Fibroblast of skin of left biceps (primary cell): Measurements from ENCODE around the gene BTBD18.
A peak's percentile ranks its signal among the peaks of the same experiment; 100 is the strongest.

ENCODE experiments used
- DNase-seq, 2 experiments: peaks; one replicate each; pipeline ENCODE4 v3.0.0-alpha.2; 2013; ENCODE audit warnings: low read depth in 2 of 2

Gene BTBD18

DNA sequence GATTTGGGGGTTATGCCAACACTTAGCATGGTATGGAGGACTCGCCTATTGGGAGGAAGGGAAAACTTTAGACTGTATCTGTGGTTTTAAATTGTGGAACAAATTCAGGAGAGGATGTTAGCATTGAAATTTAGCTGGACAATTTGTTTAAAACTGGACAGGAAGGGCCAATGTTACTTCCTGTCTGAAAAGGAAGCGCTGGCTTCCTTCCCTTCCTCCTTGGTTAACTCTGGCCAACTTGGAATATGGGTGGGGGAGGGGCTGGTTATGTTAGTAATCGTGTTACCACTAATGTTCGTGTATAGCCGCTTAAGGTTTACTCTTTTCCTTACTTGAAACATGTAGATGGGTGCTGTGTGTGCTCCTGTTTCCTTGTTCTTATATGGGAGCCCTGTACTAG is 23.9 kb upstream of the BTBD18 start:
- no peak for DNase-seq

DNA sequence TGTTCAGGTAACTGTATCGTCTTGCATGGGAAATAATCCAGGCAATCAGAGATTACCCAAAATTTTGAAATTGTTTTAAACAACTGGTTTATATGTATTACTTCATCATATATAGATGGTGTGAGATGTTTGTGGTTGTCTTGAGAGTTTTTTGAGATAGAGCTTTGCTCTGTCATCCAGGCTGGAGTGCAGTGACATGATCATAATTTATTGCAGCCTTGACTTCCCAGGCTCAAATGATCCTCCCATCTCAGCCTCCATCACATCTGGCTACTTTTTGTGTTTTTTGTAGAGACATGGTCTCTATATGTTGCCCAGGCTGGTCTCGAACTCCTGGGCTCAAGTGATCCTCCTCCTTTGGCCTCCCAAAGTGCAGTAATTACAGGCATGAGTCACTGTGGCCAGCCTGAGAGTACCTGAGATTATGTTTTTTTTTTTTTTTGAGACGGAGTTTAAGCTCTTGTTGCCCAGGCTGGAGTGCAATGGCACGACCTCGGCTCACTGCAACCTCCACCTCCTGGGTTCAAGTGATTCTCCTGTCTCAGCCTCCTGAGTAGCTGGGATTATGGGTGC is 21.5 kb upstream of the BTBD18 start:
- DNase-seq: no peak

DNA sequence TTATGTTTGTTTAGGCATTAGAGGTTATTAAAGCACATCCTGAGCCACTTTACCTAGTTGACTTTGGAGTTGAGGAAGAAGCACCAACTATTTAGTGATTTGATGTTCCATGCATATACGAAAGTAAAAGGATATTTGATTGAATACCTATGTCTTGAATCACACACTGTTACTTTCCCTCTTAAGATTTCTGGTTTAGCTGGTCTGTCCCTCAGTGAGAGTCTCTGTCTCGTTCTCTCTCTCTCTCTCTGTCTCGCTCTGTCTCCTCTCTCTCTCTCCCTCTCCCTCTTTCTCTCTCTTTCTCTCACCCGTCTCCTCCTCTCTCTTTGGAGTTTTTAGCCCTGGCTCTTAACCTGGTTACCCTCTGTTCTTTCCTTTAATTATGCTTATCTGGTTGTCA is 20.9 kb upstream of the BTBD18 start:
- no peak for DNase-seq

DNA sequence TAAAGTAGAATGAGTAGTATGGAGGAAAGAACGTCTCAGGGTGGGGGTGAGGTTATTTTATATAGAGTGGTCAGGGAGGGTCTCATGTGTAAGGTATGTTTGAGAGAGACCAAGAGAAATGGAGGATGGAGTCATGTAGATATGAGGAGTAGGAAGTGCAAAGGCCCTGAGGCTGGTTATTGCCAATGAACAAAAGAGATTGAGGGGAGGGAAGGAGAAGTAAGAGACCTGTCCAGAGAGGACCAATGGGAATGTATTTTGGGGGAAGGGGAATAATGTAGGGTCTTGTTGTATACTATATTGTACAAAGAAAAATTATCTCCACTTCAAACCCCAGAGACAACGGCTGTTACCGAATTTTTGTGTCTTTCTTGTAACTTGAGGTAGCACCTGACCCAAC is 19.7 kb upstream of the BTBD18 start:
- DNase-seq: no peak

DNA sequence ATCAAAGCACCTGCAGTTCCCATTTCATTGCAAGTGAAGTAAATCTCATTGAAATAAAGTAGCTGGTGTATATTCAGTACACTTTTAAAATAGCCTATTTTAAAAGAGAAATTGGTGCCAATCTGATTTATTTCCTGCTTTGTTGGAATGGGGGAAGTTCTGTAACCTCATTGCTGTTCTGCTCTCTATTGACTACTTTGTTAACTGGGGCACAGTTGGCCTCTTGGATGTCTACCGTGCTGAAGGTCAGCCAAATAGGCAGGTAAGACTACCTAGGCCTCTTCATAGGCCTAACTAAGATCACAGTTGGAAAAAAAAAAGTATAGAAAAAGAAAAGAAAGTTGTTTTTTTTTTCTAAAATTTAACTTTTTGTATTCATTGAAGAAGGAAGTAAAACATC is 19.2 kb upstream of the BTBD18 start:
- no peak for DNase-seq

DNA sequence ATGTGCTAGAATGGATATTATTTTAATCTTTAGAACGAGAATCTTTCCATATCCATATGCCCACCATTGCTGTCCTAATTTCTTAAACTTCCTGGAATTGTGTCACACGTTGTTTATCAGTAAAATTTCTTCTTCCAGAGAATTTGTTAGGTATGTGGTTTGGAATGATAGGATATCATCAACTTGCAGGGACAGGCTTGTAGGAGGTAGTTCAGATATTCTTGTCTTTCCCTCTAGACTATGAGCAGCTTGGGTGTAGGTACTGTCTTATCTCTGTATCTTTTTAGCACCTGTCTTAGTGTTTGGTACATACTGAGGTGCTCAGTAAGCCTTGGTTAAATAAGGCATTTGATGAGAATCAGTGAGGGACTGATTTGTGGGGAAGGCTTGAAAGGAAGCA is 13.4 kb upstream of the BTBD18 start:
- no peak for DNase-seq

DNA sequence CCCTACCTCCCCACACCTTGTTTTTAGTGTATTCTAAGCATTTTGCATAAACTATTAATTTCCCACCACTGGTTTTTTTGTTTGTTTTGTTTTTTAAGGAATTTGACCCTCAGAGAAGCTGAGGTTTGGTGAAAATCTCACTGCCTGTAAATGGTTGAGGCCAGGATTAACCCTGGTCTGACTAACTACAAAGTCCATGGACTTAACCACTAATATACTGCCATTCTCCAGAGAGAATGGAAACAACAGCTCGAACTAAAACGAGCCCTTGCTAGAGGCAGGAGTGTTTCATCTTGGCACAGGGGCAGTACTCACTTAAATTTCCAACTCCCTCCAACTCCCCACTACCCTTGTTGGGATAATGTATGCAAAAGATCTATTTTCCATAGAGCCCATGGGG is 12.9 kb upstream of the BTBD18 start:
- DNase-seq: no peak

DNA sequence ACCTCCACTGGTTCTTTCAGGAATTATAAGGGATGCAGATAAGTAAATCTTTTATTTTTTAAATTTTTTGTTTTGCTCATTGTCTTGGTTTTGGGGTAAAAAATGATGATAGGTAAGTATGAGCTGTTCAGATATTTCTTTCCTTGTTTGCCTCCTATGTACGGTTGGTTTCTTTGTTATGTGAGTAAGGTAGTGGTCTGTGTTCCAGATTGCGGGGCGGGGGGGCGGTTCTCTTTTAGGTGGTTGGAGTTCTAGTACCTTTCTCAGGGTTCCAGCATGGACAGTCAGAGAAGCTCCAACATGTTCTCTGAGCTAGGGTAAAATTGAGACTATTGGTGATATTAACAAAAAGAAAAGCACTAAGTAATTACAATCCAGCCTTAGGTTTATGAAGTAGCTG is 12.4 kb upstream of the BTBD18 start:
- no peak for DNase-seq

DNA sequence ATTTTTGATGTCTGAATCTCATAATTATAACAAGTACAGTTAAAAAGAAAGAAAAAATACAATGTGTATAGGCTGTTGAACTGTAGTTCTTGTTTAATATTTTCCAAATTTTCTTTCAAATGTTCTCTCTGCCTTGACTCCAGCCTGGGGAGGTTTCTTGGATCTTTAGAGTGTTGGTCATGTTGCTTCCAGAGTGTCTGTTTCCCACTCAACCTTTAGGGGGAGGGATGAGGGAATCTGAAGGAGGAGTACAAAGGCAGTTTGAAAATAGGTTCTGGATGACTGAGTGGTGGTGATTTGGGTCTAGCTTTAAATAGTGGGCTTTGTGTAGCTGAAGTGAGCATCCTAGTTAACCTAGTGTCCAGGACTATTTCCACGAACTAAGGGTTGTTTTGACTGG is 11.9 kb upstream of the BTBD18 start:
- DNase-seq: no peak

DNA sequence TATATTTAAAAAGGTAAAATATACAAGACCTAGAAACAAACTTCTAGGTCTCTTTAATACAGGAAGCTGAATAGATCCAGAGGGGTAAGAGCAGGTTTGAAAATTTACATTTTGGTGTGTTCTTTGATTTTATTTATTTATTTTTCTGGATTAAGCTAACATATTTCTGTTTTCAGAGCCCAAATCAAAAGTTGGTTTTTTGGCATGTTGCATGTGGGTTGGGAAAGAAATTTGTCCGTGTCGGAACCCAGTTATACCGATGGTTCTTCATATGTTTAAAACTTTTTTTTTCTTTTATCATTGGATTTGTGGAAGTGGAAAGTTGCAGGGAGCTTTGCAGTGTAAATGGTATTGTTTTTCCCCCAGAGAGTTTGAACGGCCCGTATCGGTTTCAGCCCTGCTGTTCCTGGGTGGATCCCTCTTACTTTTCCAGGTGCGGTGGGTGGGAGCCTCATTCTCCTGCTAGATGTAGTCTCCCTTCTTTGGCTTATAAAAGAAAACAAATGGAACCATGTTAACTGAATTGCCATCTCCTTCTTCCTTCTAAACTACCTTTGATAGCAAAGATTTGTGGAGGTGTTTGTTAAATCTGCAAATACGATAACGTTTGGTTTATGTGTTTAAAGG is 10.7 kb upstream of the BTBD18 start:
- DNase-seq: no peak

DNA sequence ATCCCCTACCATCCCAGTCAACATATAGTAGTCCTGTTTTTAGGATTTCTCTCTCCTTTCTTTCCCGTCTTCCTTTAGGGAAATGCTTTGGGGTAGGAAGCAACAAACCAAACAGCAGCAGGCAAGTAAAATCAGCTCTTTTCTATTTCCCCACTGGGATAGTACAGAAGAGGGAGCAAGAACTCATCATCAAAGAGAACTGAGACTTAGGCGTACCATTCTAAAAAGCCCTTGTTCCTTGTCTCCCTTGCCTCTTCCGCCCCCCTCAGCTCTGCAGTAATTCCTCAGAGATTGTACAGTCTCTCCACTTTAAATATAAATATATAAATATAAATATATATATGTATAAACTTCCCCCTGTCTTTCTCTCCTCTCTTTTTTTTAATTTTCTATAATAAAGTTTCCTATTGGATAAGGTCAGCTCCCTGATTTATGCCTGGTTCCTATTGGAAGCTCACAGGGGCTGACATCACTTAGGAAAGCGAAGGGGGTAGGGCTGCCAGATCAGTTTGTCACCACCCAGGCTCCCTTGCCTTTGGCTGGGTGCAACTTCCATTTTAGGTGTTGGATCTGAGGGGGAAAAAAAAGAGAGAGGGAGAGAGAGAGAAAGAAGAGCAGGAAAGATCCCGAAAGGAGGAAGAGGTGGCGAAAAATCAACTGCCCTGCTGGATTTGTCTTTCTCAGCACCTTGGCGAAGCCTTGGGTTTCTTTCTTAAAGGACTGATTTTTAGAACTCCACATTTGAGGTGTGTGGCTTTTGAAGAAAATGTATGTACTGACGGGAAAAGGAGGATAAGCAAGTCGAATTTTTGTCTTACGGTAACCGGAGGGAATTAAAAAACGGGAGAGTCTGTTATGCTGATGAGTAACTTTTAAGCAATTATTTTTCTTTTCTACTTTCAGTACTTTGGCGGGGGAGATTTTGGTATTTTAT is 9.9 kb upstream of the BTBD18 start, which contains the start of gene CTNND1:
Gene CTNND1, plus strand, starts transcription at position 502 of the 934 bp plus-strand sequence. CDS start 29,677 bp downstream, outside the sequence.
- DNase-seq: peak; percentile 95 to 96

DNA sequence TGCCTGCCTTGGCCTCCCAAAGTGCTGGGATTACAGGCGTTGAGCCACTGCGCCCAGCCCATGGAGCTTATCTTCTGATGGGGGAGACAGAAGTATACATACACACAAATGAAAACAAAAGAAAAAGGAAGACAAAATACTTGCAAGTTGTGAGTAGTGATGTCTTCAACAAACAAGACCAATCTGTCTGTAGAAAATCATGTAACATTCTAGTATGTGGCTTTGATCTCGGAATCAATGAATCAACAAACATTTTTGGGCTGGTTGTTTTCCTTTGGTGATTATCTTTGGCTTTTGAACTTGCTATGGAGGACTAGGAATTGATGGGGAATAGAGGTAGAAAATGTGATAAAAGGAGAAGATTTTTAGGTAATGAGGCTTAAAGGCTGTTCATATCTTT is 6.6 kb upstream of the BTBD18 start:
- no peak for DNase-seq

DNA sequence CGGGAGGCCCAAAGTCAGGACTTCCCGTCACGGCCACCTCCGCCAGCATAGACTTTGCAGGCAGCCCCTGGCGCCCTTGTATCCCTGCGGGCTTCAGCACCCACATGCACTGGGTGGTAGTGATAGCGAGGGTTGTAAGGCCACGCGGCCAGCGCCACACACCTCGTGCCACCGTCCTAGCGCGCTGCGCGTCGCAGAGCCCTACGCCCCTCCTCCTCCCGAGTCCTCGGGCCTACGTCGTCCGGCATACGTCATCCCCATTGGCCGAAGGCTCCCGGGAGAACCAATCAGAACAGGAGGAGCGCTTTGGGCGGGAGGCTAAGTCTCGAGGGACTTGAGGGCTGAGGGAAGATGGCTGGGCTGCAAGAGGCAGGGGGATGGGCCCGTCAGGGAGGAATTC is 1.3 kb upstream of the BTBD18 start:
- DNase-seq: no peak

DNA sequence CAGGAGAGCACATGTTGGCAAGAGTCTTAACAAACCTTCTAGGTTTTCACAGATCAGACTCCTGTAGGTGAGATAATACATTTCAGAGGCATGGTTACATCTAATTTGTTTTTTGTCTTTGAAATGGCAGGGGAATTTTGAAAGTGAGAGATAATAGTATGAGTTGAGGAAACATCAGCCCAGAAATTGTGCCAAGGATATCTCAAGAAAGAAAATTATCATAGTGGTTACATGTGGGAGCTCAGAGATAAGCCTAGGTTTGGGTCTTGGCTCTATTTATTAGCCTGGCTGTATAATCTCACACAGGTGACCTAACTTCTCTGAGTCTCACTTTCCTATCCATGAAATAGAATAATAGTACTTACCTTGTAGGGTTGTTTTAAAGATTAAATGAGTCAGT is 443 bp downstream of the BTBD18 start:
- DNase-seq: no peak

DNA sequence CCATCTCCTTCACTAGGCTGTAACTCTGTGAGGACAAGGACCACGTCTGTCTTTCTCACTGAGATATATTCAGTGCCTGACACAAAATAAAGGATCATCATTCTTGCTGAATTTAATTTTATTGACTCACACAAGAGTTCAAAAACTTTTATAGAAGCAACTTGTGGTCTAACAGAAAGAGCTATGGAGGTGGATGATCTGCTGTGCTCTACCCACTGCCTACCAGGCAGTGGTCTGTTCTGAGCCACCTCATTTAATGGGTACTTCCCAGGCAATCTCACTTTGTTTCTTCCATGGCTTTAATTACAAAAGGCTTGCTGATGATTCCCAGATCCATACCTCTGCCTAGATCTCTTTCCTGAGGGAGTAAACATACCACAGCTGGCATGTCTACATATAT is 4.7 kb downstream of the BTBD18 start:
- no peak for DNase-seq

DNA sequence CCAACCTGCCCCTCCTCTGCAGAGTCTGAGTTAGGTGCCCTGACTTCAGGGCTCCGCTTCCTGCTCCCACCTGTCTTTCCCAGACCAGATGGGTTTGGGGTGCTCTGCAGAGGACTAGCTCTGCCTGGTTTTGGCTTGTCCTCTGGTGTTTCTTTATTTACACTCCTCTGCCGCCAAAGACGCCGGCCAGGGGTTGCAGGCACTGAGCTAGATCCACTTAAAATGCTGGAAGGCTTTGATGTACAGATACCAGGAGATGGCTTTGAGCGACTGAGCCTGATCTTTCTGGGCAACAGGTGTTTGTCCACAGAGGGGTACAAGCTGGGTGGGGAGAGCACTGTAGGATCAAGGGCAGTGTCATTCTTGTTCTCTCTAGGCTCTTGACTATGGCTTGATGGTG is 6.4 kb downstream of the BTBD18 start:
- DNase-seq: no peak

DNA sequence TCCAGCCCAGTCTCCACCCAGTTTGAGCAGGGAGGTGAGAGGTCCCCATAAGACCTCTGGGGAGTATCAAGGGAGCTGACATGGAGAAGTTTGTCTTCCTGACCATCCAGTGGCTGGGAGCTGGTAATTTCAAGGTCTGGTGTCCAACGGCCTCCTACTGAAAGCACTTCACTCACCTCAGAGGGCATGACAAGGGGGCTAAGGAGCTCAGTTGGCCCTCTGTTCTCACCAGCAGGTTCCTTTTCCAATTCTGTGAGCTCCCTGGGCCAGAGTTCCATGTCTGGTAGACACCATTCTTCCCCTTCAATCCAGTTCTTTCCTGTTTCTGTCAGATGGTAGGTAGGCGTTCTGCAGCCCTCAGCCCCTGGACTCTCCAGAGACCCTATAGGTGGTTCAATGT is 7.3 kb downstream of the BTBD18 start:
- no peak for DNase-seq

DNA sequence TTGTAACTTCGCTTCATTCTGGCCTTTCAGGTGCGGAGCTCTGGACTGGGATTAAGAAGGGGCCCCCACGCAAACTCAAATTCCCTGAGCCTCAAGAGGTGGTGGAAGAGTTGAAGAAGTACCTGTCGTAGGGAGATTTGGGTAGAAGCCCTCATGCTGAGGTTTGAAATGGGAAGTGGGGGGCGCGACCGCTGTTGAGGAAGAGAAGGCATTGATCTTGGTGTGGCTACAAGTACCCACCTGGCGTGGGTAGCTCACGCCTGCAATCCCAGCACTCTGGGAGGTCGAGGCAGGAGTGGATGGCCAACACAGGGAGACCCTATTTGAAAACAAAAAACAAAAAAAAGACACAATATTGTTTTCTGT is 9.5 kb downstream of the BTBD18 start:
- DNase-seq: no peak

DNA sequence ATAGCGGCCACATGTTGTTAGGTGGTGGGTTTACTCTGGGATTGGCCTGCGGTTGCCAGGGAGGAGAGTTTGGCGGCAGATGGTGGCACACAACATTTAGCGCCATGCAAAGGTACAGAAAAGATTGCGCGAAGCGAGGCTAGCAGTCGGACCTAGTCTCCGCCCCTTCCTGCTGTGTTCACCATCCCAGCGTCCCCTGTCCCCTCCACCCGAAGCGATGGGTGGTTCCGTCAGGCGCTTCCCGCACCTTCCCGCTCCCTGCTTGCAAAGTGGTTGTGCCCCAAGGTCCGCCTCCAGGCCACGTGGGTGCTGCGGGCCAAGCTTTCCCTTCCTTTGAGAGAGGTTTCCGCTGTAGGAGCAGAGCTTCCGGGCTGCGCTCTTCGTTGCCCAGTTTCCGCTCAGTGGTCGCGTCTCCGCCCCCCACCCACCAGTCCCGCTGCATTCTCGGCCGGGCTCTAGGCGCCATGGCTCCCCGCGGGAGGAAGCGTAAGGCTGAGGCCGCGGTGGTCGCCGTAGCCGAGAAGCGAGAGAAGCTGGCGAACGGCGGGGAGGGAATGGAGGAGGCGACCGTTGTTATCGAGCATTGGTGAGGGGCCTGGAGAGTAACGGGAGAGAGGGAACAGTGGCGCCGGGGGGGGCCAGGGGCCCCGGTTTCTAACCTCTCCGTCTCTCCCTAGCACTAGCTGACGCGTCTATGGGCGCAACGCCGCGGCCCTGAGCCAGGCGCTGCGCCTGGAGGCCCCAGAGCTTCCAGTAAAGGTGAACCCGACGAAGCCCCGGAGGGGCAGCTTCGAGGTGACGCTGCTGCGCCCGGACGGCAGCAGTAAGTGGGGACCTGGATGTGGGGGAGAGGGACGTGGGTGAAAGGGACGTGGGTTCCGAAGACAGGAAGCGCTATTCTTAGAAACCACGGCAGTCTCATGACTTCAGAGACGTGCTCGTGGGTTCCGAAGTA is 10.2 kb downstream of the BTBD18 start, which contains the start of gene SELENOH:
Gene SELENOH, plus strand, starts transcription at position 360 of the 955 bp plus-strand sequence. Its CDS starts 105 bp downstream, at position 465.
- DNase-seq: peak; percentile 91

DNA sequence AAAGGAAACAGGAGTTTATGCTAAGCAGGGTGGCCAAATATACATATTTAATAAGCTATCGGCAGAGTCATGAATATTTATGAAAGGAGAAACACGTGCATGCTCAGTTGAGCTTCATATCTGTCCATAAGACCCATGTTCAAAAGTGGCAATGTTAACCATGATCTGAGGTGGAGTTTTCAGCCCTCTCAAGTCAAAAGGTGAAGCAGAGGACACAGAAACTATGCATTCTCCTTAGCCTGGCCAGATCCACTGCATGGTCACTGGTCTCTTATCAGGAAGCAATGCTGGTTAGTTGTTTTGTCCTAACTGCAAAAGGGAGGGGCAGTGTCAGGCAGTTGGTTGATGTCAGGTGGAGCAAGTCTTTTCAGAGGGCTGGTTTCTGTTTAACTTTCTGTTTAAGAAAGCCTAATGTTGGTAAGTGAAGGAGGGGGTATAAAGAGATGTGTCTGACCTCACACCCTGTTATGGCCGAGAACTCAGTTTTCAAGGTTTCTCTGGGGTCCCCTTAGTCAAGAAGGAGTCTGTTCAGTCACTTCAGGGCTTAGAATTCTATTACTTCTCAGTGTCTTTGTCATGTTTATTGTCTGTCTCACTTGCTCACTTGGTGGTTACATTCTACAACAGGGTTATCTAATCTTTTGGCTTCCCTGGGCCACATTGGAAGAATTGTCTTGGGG is 15.9 kb downstream of the BTBD18 start:
- no peak for DNase-seq

DNA sequence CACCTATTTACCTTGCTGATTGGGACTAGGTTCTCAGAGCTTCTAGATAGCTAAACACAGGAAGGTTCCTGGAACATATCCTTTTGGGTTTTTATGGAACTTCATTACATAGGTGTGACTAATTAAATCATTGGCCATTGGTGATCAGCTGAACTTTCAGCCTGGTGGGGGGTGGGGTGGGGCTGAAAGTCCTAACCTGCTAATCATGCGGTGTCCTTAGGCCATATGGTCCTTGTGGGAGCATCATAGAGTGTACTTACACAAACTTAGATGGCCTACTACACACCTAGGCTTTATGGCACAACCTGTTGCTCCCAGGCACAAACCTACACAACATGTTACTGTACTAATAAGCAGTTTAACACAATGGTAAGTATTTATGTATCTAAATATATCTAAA is 19.0 kb downstream of the BTBD18 start:
- no peak for DNase-seq
